Kidney epithelial cell (primary cell): Measurements from ENCODE around the gene ZNF697. TPM values are rescaled to one million over a fixed set of nuclear protein-coding genes. Genes with fewer than 3 reads are reported as not detected.
"Not testable (repeated sequence)": the region's sequence is repeated elsewhere in the genome, so short reads cannot be mapped to it uniquely, and the experiment has no call there.

Experiments used
- DNase-seq: peaks from one replicate; pipeline ENCODE4 v3.0.0-alpha.2; 2010; ENCODE audit warnings: low read depth
- H3K27me3 ChIP-seq: 2 replicates; pipeline ENCODE4 v1.6.0; 2011; ENCODE audit warnings: low read length; ENCODE audit not compliant: control insufficient read depth, insufficient read depth
- H3K36me3 ChIP-seq: 2 replicates; pipeline ENCODE4 v1.5.1; 2011; ENCODE audit warnings: low read length; ENCODE audit not compliant: control insufficient read depth, insufficient read depth
- H3K4me3 ChIP-seq: 2 replicates; pipeline ENCODE4 v1.5.1; 2011; ENCODE audit warnings: low read depth, mild to moderate bottlenecking, control low read depth, low read length
- total RNA-seq: library from RNA; depleted of rRNA; stranded (reverse); fragments of >200 nt; gene quantifications from 2 replicates; pipeline ENCODE4 v1.2.3, GENCODE V29; 2015
- TF ChIP-seq, protein P1 (sequence below): IDR thresholded peaks from 2 replicates; pipeline ENCODE4 v1.5.1; 2011; ENCODE audit warnings: mild to moderate bottlenecking, moderate library complexity, low read length, control low read depth, inconsistent platforms; ENCODE audit not compliant: insufficient read depth, poor library complexity, severe bottlenecking

The ZNF697 gene
- total RNA-seq, 1 donor from 2014 or later = 22.4 TPM

DNA sequence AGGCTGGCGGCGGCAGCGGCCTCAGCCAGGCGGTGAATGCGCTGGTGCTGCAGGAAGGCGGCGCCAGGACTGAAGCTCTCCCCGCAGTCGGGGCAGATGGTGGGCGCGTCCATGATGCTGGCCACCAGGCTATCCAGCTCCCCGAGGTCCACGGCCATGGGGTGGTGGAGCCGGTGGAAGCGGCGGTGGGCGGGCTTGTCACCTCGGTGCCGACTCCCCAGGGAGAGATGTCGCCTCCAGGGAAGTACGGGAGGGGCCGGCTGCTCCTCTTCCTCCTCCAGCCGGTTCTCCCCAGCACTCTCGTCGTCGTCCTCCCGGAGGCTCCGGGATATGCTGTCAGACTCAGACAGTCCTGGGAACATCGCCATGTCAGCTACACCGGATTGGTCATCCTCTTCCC, 24.4 kb downstream of the ZNF697 start:
- H3K36me3 ChIP-seq = peaks cover 2% of the 10 kb centered on the region
- no peaks in the 10 kb centered on the region for H3K27me3 ChIP-seq
- DNase-seq = no peak
- no peak overlapping the region for H3K4me3 ChIP-seq
- TF ChIP-seq, protein P1, sequence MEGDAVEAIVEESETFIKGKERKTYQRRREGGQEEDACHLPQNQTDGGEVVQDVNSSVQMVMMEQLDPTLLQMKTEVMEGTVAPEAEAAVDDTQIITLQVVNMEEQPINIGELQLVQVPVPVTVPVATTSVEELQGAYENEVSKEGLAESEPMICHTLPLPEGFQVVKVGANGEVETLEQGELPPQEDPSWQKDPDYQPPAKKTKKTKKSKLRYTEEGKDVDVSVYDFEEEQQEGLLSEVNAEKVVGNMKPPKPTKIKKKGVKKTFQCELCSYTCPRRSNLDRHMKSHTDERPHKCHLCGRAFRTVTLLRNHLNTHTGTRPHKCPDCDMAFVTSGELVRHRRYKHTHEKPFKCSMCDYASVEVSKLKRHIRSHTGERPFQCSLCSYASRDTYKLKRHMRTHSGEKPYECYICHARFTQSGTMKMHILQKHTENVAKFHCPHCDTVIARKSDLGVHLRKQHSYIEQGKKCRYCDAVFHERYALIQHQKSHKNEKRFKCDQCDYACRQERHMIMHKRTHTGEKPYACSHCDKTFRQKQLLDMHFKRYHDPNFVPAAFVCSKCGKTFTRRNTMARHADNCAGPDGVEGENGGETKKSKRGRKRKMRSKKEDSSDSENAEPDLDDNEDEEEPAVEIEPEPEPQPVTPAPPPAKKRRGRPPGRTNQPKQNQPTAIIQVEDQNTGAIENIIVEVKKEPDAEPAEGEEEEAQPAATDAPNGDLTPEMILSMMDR = no peak

DNA sequence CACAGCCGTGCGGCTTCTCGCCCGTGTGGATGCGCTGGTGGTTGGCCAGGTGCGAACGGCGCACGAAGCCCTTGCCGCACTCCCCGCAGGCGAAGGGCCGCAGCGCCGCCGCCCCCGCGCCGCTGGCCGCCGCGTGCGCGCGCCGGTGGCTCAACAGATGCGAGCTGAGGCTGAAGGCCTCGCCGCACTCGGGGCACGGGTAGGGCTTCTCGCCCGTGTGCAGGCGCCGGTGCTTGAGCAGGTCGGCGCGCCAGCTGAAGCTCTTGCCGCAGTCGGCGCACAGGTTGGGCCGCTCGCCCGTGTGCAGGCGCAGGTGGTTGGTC, 24.9 kb downstream of the ZNF697 start:
- H3K27me3 ChIP-seq = no peaks in the 10 kb centered on the region
- peaks cover 2% of the 10 kb centered on the region for H3K36me3 ChIP-seq
- no peak overlapping the region for H3K4me3 ChIP-seq
- TF ChIP-seq, protein P1 = no peak
- DNase-seq = no peak

DNA sequence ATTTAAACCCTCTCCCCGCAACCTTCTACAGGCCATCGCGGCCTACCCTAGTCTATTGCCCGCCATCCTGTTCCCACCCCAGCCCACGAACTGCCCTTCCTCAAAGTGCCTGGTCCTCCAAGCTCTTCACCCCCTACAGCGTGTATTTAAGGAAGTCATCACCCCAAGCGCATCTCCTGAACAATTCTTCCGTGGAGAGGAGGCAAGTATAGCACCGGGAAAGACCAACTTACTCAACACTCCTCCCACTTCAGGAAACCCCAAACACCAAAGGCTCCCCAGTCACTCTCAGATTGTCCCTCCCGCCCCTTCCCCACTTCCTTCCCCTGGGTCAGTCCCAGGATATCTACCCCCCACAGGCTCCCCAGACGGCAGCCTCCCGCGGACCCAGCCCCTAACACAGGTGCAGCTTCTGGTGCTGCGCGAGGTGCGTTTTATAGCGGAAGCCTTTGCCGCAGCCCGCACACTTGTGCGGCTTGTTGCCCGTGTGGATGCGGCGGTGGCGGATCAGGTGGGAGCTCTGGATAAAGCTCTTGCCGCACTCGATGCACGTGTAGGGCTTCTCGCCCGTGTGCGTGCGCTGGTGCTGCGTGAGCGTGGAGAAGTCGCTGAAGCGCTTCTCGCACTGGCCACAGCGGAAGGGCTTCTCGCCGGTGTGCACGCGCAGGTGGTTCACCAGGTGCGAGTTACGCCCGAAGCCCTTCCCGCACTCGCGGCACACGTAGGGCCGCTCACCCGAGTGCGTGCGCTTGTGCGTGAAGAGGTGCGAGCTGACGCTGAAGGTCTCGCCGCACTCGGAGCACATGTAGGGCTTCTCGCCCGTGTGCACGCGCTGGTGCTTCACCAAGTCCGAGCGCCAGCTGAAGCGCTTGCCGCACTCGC, 25.5 kb downstream of the ZNF697 start:
- H3K4me3 ChIP-seq = no peak overlapping the region
- TF ChIP-seq, protein P1 = no peak

DNA sequence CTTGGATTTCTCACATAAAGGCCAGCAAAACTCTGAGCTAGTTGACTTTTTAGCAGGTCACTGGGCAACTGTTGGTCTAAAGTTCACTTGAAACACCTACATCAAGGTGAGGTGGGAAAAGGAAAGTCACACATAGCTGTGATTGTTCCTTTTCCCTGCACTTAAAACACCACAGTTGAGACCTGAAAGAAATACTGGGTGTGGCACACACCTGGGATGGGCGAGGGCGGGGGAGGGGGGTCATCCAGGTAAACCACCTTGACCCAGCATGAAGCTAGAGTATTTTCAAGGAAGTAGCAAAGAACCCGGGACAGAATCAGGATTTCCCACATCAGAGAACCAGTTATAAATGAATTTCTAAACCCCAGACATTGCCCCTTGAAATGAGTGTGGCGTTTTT, 26.4 kb downstream of the ZNF697 start:
- DNase-seq = no peak
- TF ChIP-seq, protein P1 = no peak
- Histone ChIP-seq H3K36me3 (peaks cover 2% of the 10 kb centered on the region), H3K4me3 (no peak overlapping the region), H3K27me3 (no peaks in the 10 kb centered on the region)

More for the DNA sequence above, 25.5 kb downstream of the ZNF697 start:
- DNase-seq = no peak
- Histone ChIP-seq H3K27me3 (no peaks in the 10 kb centered on the region), H3K36me3 (peaks cover 2% of the 10 kb centered on the region)

DNA sequence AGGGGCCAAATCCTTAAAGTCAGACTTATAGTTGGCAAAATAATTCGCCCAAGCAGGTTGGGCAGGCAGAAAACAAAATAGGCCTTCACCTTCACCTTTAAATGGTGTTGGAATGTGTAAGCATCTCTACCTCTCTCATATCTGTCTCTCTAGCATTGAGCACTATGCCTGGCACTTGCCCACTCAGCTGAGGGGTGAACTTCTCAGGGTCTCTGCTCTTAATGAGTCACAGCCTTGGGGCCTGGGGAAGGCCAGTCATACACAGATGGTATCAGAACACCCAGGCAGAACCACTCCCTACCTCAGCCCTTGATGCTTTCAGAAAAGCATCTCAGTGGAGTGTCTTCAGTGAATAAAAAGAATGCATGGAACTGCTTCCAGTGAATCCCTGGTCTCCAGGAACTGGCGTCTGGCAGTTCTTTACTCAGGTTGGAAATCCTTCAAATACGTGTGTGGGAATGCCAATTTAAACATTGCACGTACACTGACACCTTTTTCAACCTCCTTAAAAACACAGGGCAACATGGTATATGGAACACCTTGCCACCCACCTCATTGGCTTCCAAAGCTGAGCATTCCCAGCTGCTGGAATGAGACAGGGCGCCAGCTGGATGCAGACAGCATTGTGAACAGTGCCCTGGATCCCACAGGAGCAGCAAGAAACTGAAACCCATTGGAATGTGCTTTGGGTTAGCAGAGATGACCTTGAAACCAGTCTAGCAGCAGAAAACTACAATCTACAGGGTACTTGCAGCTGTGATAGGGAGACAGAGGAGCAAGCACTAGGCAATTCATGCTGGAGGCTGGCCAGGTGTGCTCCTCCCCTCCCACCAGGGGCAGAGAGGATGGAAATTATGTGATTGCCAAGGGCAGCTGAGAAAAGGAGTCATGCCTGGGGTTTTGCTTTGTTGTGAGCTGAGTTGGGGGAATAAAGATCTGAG, 30.0 kb downstream of the ZNF697 start:
- Histone ChIP-seq H3K4me3 (no peak overlapping the region), H3K36me3 (no peaks in the 10 kb centered on the region), H3K27me3 (no peaks in the 10 kb centered on the region)
- TF ChIP-seq, protein P1 = no peak
- no peak for DNase-seq

DNA sequence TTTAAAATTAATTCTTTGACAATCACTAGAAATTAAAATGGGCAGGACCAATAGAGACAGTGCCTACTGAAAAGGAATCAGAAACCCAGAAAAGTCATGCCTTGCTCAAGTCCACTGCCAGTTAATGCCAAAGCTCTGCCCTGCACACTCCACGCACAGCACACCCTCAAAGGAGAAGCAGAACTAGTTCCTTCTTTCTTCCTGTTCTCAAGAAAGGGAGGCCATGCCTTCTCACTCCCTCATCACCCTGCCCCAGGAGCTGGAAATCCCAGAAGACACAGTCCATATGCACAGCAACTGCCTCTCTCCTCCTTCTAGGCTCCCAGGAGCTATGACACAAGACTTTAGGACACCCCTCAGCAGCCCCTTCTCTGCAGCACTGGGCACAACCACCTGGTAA, 31.3 kb downstream of the ZNF697 start:
- H3K4me3 ChIP-seq, H3K36me3 ChIP-seq, DNase-seq, H3K27me3 ChIP-seq: not testable (repeated sequence)

DNA sequence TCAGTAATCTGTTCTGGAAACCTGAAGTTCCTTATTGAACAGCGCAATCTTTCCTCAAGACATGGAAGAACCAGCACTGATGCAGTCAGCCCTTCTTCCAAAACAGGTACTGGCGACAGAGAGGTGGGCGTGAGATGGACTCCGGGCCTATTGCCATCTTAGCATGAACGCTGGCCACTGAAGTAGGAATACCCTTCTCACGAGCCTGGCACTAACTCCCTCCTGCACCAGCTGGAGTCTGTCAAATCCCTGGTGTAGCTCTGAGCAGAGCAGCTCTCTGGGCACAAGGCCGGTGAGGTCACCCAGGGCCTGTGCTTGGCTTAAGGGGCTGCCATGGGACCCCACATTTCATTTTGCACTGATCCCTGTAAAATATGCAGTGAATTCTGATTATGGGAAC, 33.0 kb downstream of the ZNF697 start:
- DNase-seq = not testable (repeated sequence)

More for the DNA sequence above, 33.0 kb downstream of the ZNF697 start:
- not testable (repeated sequence) for H3K36me3 ChIP-seq, H3K27me3 ChIP-seq, H3K4me3 ChIP-seq
